ENCODE measurements around the gene CDH24. TPM values are rescaled to one million over a fixed set of nuclear protein-coding genes. Genes with fewer than 3 reads are reported as not detected.

The CDH24 gene
- total and polyA plus RNA-seq, 2 of the 13 experiments (the other 11 are each of a cell fraction or from before 2014, with no cell fraction given) = 0.69 to 0.99 TPM

- TF ChIP-seq HOXA5 (CRISPR knock-in tag; IDR thresholded peaks at IDR 0.05) (peak; percentile 90), GTF2F1 (IDR thresholded peaks at IDR 0.05; ENCODE audit: low read length) (peak; percentile 91), ETS1 (CRISPR knock-in tag; IDR thresholded peaks at IDR 0.05) (peak; percentile 80; the same call in 1 of the 2 replicates), NBN (conservative IDR thresholded peaks at IDR 0.05) (no peak), MYC (CRISPR knock-in tag; IDR thresholded peaks at IDR 0.05; ENCODE audit: borderline replicate concordance) (peak; percentile 90), TOPORS (CRISPR knock-in tag; IDR thresholded peaks at IDR 0.05) (peak; percentile 94), PHF20 (CRISPR knock-in tag; IDR thresholded peaks at IDR 0.05) (peak; percentile 93), ZXDC (CRISPR knock-in tag; IDR thresholded peaks at IDR 0.05) (peak; percentile 91), ZNF784 (CRISPR knock-in tag; IDR thresholded peaks at IDR 0.05; ENCODE audit: borderline replicate concordance) (peak; percentile 70), ZMYM2 (CRISPR knock-in tag; IDR thresholded peaks at IDR 0.05) (peak; percentile 74; the same call in 1 of the 2 replicates), POLR2A (IDR thresholded peaks at IDR 0.05; ENCODE audit: insufficient read depth in 1 of 2, low read depth in 2 of 2, low read length in 2 of 2) (peak in 1 of 2 experiments; percentile 98; a peak in 2 of 4 replicates), ATF1 (CRISPR knock-in tag; IDR thresholded peaks at IDR 0.05) (peak; percentile 99), ZNF576 (CRISPR knock-in tag; IDR thresholded peaks at IDR 0.05) (peak; percentile 86; the same call in 1 of the 2 replicates), EZH2 (conservative IDR thresholded peaks at IDR 0.05; ENCODE audit: low read depth, low read length) (no peak), SP2 (CRISPR knock-in tag; IDR thresholded peaks at IDR 0.05) (peak; percentile 58; the same call in 1 of the 2 replicates), ZNF577 (CRISPR knock-in tag; IDR thresholded peaks at IDR 0.05; ENCODE audit: borderline replicate concordance, low read depth) (no peak), ZNF138 (CRISPR knock-in tag; IDR thresholded peaks at IDR 0.05; ENCODE audit: low read depth) (peak; percentile 27; the same call in 1 of the 2 replicates), ARID2 (CRISPR knock-in tag; IDR thresholded peaks at IDR 0.05; ENCODE audit: borderline replicate concordance) (no peak), FOXP1 (IDR thresholded peaks at IDR 0.05) (no peak), FOXP1 (CRISPR knock-in tag; IDR thresholded peaks at IDR 0.05) (no peak; the same call in none of the 2 replicates), ZNF543 (CRISPR knock-in tag; IDR thresholded peaks at IDR 0.05) (peak; percentile 97), TEAD3 (CRISPR knock-in tag; optimal IDR thresholded peaks at IDR 0.05; ENCODE audit: borderline replicate concordance) (peak; percentile 41), GATA4 (IDR thresholded peaks at IDR 0.05; ENCODE audit: borderline replicate concordance, low read depth) (peak; percentile 86), EEA1 (CRISPR knock-in tag; IDR thresholded peaks at IDR 0.05; ENCODE audit: borderline replicate concordance) (peak; percentile 92; the same call in 1 of the 2 replicates), ZNF256 (CRISPR knock-in tag; conservative IDR thresholded peaks at IDR 0.05) (peak; percentile 97), TCF12 (IDR thresholded peaks at IDR 0.05) (no peak), TCF12 (CRISPR knock-in tag; IDR thresholded peaks at IDR 0.05) (peak; percentile 95)
Measured at GRCh38 chr14:23034498-23035302, 22.6 kb downstream of the CDH24 start, which contains the start of gene PSMB5 (continued).
